Stimulated activated CD4-positive, alpha-beta T cell treated with anti-CD3 and anti-CD28 coated beads, Interleukin-2, amount 100 ng/mL, for 4 hours (primary cell): ENCODE measurements around the gene IL1A.
"Not testable (repeated sequence)": the region's sequence is repeated elsewhere in the genome, so short reads cannot be mapped to it uniquely, and the experiment has no call there.

Source experiments
- DNase-seq: peaks from one replicate; pipeline ENCODE4 v3.0.0-alpha.2; 2020; ENCODE audit warnings: low read depth

IL1A gene, protein sequence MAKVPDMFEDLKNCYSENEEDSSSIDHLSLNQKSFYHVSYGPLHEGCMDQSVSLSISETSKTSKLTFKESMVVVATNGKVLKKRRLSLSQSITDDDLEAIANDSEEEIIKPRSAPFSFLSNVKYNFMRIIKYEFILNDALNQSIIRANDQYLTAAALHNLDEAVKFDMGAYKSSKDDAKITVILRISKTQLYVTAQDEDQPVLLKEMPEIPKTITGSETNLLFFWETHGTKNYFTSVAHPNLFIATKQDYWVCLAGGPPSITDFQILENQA

DNA sequence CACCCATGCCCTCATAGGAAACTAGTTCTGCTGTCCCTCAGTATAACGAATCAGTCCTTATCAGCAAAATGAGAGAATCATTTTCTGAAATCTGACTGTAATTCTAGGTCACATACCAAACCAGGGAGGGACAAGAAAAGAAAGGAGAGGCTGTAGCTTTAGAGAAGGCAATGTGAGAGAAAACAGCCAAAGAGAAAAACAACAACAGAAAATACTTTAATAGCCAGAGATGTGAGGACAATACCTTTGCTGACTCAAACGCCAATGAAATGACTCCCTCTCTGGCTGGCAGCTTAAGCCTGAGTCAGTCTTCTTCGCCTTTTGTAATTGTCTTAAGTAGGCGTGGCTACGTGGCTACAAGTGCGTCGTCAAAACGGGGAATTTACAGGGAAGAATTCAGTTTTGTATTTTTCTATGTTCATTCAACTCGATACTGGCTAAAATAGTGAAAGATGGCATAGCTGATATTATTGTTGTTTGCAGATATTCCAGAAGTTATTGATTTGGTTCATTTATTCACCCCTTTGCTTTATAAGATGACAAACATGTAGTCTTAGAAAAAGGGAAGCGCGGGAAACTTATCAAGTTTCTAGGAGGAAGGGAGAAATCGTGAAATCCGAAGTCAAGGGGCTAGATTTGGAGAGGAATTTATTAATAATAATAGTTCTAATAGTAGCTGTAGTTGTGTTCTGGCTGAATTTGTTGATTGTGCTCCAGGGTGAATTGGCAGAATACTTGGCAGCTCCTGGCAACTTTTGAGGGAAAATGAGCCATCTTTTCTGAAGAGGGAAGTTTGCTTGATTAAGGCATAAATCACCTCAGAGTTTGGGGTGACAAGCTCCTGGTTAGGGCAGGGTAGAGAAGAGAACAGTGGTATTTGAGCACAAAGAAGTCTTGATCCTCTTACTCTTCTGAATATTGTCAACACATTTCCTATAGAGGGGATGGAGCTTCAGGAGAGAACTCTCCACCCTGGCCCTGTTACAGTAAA is at the start of gene IL1A:
IL1A (minus strand) TSS at position 295 of the 991 bp plus-strand sequence. CDS start 723 bp downstream, outside the sequence.
- no peak for DNase-seq

DNA sequence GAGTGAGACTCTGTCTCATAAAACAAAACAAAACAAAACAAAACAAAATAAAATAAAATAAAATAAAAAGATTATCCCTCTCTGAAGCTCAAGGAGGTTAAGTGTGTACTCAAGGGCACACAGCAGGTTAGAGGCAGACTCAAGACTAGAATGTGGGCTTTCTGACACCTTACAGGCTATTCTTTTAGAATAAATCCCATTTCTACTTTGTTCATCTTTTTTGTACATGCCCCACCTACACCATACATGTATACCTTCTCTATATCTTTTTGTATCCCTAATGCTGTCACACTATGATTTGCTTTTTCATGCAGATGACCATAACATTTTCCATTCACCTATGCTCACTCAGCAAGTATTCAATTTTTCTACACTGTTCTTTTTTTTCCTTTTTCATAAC is 49.7 kb upstream of the IL1A start:
- no peak for DNase-seq

DNA sequence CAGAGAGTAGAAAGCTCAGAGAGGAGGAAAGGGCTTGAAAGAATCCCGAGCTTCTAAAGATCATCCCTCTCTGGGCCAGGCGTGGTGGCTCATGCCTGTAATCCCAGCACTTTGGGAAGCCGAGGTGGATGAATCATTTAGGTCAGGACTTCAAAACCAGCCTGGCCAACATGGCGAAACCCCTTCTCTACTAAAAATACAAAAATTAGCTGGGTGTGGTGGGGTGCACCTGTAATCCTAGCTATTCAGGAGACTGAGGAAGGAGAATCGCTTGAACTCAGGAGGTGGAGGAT is 49.3 kb upstream of the IL1A start:
- not testable (repeated sequence) for DNase-seq

DNA sequence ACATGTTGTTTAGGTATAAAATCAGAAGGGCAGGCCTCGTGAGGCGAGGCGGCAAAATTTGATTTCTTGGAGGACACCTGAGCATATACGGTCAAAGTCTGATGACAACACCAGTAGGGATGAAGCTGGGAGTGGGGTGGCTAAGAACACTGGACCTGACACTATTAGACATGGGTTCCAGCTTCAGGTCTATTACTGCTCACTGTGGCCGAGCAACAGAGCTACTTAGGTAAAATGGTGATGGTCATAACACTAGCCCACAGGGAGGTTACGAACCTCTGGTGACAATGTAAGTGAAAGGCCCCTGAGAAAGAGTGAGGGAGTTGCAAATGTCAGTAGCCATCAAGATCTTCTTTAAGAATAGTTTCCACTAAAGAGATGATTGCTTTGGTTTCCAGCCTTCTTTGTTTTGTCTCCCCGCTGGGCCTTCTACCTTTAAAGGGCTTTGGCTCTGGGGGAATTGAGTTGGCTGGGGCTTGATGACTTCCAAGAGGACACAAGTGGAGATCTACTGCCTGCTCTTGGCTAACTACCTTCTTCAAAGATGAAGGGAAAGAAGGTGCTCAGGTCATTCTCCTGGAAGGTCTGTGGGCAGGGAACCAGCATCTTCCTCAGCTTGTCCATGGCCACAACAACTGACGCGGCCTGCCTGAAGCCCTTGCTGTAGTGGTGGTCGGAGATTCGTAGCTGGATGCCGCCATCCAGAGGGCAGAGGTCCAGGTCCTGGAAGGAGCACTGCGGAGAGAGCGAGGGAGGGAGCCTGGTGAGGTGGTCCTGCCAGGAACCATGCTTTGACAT is 48.7 kb upstream of the IL1A start:
- DNase-seq = no peak

DNA sequence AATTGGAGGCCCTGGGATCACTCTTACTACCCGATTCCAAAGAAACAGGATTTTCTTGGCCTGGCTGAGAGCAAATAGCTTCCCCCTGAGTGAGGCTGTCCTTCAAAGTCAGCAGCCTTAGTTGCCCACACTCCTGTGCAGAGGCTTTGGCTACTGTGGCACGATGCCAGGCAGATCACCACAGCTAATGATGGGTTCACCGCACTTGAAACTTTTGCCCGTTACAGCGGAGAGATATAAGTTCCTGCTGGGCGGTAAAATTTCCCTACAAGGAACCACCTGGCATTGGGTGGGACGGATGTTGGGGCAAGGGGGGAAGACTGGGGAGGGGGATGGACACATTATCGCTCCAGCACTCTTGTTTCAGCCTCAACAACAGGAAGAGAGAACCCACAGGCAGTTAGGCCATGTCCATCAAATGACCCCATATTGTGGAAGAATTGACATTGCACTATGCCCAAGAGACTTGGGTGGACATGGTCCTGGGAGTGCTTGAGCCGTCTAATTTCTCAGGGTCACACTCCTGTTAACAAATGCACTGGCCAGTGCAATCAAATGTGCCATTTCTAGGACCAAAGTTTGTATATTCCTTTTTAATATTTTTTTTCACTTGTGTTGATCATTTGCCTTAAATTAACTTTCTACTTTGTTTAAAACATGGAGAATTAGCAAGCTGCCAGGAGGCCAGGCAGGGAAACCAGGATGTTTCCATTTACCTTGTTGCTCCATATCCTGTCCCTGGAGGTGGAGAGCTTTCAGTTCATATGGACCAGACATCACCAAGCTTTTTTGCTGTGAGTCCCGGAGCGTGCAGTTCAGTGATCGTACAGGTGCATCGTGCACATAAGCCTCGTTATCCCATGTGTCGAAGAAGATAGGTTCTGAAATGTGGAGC is 47.9 kb upstream of the IL1A start:
- DNase-seq = no peak

DNA sequence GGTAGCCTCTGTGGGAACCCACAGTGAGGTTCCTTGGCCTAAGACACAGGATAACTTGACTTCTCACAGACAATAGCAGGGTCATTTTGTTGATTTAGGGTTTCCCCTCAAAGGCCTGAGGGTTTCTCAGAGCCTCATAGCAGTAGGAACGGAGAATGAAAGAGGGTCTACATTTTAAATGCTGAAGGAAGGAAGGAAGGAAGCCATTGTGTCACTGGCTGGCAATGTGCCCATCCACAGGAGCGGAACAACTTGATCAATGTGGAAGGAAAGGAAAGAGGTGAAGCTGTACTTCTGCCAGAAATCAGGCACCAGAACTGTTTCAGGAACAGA is 47.2 kb upstream of the IL1A start:
- no peak for DNase-seq

DNA sequence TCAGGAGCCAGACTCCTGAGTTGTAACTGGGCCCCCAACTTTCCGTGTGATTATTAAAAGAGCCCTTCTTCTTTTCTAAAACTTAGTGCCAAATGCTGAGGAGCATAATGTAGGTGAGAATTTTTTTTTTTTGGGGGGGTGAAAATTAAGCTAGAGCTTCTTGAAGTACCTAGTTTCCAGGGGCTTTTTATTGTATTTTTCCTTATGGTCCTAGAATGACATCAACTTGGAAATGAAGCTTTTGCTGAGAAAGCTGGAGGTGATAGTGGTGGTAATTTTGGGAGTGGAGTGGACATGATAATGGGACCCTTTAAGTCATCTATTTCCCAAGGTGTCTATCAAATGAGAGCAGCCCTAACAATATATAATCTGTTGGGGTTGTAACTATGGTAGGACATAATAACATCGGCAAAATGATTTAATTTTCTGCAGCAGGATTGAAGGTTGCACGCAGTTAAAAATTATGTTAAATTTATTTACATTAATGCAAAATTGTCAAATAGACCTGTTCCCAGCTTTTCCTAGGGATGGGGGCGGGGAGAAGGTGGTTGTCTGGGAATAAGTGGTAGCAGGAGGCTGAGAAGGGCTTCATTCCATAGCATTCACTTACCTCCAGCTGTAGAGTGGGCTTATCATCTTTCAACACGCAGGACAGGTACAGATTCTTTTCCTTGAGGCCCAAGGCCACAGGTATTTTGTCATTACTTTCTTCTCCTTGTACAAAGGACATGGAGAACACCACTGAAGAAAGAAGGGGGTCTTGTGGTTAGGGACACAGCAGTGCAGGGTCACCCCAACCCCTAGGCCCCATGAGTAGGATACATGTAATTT is 46.6 kb upstream of the IL1A start:
- no peak for DNase-seq

DNA sequence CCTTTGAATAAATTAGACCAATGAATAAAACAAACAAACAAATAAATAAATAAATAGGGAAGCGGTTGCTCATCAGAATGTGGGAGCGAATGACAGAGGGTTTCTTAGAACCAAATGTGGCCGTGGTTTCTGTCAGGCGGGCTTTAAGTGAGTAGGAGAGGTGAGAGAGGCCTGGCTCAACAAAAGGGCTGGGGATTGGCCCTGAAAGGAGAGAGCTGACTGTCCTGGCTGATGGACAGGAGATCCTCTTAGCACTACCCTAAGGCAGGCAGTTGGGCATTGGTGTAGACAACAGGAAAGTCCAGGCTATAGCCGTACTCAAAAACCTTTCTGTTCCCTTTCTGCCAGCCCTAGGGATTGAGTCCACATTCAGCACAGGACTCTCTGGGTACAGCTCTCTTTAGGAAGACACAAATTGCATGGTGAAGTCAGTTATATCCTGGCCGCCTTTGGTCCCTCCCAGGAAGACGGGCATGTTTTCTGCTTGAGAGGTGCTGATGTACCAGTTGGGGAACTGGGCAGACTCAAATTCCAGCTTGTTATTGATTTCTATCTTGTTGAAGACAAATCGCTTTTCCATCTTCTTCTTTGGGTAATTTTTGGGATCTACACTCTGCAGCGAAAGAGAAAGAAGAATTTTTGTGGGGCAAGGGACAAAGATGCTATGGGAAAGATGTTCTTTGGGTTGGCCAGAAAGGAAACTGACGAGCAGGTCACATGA is 45.8 kb upstream of the IL1A start:
- no peak for DNase-seq

DNA sequence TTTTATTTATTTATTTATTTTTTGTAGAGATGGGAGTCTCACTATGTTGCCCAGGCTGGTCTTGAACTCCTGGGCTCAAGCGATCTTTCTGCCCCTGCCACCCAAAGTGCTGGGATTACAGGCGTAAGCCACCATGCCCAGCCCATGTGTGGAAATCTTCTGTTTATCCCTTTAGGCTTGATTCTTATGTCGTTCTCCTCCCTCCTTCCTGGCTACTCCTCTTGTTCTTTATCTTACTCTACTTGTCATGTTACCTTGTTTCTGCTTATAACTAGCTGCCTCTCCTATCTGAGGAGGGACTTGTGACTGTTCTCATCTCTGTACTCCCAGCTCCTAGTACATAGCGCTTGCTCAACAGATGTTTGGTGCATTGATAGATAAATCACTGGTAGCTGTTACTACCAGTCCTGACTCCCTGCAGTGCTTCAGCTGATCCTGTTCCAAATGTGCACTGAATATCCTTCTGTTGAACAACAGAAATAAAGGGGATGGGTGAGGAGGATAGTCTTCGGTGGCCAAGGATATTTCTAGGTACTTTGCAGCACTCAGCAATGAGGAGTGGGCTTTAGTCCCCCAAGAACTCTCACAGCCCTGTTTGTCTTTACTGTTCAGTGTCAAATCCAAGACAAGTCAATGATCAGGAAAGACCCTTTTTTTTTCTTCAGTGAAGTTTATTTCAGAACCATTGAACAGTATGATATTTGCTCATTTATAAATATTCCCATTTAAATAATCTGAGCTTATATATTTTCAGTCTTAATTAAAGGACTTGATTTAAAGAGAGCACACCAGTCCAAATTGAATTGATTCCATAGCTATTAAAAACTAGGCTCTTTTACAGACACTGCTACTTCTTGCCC is 45.0 kb upstream of the IL1A start:
- no peak for DNase-seq

DNA sequence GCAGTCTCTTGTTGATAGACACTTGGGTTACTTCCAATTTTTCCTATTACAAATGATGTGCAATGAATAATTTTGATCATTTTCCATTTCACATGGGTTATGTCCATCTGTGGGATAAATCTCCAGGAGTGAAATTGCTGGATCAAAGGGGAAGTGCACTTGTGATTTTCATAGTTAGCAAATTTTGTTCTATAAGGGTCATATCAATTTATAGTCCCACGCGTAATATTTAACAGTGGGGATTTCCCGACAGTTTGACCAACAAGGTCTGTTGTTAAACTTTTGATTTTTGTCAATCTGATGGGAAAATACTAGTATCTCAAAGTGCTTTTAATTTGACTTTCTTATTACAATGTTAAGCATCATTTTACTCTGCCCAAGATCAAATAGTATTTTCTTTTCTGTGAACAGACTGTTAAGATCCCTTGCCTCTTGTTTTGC is 44.0 kb upstream of the IL1A start:
- no peak for DNase-seq

DNA sequence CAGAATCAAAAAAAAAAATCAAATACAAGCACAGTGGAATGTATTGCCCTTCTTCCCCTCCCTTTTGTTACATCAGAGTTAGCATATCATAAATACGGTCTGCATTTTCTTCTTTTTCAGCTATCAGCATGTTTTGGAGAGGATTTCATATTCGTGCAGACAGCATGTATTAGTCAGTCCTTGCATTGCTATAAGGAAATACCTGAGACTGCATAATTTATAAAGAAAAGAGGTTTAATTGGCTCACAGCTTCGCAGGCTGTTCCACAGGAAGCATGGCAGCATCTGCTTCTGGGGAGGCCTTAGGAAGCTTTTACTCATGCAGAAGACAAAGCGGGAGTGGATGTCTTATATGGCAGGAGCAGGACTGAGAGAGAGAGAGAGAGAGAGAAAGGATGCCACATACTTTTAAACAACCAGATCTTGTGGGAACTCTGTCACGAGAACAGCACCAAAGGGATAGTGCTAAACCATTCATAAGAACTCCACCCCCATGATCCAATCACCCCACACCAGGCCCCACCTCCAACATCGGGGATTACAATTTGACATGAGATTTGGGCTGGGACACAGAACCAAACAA is 43.4 kb upstream of the IL1A start:
- DNase-seq = no peak

DNA sequence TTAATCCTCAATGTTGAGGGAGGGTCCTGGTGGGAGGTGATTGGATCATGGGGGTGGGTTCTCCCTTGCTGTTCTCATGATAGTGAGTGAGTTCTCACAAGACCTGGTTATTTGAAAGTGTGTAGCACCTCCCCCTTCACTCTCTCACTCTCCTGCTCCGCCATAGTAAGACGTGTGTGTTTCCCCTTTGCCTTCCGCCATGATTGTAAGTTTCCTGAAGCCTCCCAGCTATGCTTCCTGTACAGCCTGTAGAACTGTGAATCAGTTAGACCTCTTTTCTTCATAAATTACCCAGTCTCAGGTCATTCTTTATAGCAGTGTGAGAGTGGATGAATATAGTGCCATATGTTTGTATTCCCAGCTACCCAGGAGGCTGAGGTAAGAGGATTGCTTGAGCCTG is 42.7 kb upstream of the IL1A start:
- DNase-seq = no peak

DNA sequence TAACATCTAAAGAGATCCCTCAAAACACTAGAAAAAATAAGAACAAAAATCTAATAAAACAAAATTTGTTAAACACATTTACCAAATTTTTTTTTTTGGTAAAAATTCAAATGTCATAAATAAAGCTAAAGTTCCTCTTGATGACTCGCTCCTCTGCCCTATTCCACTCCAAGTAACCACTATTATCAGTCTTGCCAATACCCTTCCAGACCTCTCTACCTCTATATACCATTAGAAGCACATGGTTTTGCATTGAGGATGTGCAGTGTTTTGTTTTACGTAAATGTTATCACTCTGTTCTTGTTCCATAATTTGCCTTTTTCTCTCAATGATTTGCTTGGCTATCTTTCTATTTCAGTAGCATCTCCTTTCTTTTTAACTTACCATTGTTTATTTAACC is 41.4 kb upstream of the IL1A start:
- no peak for DNase-seq

DNA sequence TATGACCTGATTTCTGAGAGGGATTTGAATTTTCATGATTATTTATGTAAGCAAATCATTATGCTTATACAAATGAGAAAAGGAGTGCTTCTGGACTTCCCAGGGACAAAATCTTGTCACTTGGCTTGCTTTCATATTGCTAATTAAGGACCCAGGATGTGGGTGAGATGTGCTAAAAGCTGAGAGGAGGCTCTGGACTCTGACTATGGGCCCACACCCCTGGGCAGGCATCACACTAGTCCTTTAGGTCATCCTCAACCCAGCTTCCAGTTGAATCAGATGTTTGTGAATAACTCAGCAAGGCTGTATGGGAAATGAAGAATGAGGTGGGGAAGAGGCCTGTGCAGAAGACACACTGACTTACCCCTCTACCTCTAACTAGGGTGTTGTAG is 40.4 kb upstream of the IL1A start:
- no peak for DNase-seq

DNA sequence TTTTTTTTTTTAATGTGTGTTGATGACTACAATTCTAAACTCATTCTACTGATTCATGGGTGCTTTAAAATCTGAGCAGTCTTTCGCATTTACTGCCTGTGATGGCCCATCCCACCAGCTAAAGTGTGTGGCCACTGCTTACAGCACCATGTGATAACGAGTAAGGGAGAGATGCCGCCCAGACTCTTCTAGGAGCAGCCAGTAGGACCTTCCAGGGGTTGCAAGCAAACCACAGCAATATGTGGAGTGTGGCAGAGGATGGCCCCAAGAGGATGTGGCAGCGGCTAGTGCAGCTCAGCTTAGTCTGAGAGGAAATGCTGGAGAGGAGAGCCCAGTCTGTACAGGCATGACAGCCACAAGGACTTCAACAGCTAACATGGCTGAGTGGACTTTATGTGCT is 37.4 kb upstream of the IL1A start:
- DNase-seq = no peak

DNA sequence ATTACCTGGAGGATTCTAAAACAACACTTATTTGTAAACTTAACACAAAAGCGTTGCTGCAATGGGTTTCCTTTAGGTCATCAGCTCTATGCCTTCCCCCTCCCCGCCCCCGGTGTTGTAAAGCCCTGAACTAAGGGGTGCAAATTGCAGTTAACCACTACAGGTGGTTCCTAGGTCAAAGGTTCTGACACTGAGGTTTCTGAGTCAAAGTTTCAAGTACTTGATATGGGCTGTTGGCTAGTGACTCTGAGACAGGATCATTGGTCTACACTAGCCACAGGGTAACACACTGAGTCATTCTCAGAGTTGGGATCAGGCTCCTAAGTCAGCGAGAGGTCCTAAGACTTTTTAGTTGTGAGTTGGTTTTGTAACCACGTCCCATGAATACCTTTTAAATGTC is 36.8 kb upstream of the IL1A start:
- DNase-seq = no peak

DNA sequence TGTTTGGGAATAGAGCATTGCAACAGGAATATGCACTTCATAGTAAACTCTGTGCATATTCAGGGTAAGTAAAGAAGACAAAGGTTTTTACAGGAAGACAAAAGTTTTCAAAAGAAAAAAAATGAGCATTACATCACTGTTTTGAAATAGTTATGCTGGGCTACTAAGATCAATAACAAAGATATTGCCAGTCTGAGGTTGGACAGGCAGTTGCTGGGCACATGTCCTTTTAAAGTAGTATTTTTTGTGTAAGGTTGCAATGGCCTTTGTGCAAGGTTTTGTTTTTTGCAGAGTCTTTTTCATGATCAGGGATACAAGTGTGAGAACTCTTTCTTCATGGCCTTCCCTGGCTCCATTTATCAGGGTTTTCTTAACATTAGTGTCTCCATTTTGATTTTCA is 36.0 kb upstream of the IL1A start:
- no peak for DNase-seq

DNA sequence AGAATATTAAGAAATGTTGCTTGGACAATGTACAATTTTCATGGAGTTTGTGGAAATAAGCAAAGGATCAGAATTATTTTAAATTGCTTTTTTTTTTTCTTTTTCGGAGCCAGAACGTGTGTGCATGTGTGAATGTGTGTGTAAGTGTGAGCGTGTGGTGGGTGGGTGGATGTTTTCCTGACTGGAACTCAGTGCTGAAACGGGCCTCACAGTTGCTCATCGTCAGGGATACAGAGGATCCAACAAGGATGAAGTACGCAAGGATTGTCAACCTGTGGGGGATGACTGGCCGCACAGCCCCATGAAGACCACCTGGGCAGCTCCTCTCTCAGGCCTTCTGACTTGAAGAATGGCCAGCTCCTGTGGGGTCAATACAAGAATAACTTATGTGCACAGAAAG is 34.8 kb upstream of the IL1A start:
- no peak for DNase-seq
